DLD1 (cell line): ENCODE data around the gene ZBTB16.

Experiments
- in situ Hi-C: cut with HindIII; loops from 2 replicates; pipeline ENCODE4 v1.10.0; 2017; ENCODE audit warnings: low sequenced_read_pairs

Gene ZBTB16

DNA sequence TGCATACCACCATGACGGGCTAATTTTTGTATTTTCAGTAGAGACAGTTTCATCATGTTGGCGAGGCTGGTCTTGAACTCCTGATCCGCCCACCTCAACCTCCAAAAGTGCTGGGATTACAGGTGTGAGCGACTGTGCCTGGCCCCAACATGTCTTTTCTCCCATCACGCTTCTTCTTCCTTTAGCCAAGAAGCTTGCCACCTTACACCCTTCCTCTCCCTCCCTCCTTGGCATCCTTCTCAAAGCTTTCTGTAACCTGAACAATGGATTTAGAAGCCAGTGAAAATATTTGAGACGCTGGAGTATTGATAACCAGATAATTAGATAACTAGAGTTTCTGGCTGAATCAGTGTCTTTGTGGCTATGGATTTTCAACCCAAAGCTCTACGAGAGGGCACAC is 225.4 kb downstream of the ZBTB16 start:
- in situ Hi-C loops = no loop called here

DNA sequence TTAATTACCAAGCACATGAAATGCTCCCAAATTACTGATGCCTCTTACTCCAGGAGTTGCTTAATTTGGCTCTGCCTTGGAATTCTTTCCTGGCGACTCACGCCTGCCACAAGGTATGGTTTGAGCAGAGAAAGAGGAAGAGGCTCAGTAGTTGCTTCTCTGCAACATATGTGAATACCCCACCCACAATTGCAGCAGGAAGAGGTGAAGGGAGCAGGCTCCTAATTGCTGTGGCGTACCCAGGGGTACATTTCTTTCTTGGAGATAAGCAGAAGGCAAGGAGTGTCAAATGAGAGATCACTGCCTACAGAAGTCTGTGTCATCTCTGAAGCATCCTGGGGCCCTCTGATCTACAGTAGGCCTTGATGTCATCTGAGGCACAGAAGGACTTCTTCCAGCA is 226.1 kb downstream of the ZBTB16 start:
- in situ Hi-C loops = no loop called here

DNA sequence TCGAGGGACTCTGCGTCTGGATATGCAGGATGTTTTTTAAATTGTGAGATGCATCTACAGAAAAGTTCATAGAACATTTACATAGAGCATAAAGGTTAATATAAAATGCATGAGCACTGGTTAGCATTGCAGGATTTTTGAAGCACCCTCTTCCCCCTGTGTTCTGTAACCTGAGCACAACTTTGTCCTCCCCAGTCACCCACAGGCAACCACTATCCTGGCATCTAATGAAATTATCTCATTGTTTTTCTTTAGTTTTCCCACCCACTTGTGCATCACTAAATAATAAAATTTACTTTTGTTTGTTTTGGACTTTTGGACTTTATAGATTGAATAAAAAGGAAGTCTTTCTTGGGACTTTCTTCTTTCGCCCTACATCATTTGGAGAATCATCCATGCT is 226.7 kb downstream of the ZBTB16 start:
- in situ Hi-C loops = no loop called here

DNA sequence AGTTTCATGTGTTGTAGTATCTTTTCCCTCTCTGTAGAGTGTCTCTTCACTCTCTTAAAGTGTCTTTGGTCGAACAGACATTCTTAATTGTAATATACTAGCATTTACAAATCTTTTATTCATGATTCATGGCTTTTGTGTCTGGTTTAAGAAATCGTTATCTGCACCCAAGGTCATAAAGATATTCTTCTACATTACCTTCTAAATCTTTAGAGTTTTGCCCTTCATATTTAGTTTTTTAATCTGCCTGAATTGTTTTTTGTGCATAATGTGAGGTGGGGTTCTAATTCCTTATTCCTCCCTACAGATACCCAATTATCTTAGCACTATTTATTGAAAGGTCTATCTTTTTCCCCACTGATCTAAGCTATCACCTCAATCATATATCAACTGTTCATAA is 227.6 kb downstream of the ZBTB16 start:
- in situ Hi-C loops = no loop called here

DNA sequence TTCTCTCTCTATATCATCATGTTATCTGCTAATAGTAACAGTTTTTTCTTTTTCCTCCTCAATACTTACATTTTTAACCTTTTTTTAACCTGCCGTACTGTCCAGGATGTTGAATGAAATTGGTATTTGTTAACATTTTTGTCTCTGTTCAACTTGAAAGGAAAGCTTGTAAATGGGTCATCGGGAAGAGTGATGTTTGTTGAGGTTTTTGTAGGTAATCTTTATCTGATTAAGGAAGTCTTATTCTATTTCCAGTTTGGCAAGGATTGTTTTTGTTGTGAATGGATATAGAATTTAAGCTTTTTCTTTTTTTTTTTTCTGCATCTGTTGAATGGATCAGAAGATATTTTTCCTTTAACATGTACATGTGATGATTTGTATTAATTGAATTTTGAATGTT is 228.6 kb downstream of the ZBTB16 start:
- in situ Hi-C loops = no loop called here

DNA sequence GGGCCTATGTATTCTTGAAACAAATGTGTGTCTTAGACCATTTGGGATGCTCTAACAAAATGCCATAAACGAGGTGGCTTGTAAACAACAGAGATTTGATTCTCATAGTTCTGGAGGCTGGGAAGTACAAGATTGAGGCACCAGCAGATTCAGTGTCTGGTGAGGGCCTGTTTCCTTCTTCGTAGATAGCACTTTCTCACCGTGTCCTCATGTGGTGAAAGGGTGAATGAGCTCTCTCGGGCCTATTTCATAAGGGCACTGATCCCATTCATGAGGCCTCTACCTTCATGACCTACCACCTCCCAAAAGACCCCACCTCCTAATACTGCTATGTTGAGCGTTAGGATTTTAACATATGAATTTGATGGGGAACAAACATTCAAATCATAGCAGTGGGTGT is 230.3 kb downstream of the ZBTB16 start:
- in situ Hi-C loops = no loop called here

DNA sequence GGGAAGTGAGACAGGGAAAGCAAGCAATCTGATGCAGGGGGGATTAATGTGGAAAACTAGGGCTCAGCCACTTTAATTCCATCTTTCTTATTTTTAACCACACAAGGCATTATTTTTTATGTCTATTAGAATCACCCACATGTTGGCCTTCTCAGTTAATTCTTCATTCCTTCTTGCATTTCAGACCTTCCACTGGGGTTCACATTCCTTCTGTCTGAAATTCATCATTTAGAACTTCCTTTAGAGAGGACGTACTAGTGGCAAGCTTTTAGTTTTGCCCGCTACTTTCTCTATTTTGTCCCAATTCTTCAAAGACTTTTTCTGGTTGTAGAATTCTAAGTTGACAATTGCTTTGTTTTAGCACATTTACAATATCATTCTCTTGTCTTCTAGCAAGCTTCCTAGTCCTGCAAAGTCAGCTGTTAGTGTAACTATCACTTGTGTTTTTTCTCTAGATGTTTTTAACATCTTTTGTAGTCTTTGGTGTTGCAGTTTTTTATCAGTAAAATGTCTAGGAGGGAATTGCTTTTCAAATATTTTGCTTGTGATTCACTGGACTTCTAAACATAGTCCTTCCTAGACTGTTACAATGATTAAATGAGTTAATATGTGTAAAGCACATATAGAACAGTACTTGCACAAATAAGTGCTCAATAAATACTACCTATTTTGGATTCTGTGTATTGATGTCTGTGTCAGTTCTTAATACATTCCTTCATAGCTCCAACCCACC is 231.2 kb downstream of the ZBTB16 start:
- in situ Hi-C loops = no loop called here

DNA sequence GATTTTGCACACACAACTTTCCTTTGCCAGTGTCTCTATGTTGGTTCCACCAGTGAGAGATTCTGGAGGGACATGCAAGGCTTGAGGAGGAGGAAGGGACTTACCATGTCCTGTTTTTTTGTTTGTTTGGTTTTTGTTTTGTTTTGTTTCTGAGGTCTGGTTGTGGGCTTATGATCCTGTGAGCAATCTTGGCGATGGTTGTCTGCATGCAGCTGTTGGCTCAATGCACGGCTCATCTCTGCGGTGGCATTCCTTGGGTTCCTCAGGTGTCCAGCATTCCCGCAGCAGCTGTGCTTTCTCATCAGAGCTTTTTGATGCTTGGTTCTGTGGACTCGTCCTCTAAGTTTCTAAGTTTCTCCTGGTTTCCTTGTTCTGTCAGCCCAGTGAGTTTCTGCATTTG is 231.9 kb downstream of the ZBTB16 start:
- in situ Hi-C loops = no loop called here

DNA sequence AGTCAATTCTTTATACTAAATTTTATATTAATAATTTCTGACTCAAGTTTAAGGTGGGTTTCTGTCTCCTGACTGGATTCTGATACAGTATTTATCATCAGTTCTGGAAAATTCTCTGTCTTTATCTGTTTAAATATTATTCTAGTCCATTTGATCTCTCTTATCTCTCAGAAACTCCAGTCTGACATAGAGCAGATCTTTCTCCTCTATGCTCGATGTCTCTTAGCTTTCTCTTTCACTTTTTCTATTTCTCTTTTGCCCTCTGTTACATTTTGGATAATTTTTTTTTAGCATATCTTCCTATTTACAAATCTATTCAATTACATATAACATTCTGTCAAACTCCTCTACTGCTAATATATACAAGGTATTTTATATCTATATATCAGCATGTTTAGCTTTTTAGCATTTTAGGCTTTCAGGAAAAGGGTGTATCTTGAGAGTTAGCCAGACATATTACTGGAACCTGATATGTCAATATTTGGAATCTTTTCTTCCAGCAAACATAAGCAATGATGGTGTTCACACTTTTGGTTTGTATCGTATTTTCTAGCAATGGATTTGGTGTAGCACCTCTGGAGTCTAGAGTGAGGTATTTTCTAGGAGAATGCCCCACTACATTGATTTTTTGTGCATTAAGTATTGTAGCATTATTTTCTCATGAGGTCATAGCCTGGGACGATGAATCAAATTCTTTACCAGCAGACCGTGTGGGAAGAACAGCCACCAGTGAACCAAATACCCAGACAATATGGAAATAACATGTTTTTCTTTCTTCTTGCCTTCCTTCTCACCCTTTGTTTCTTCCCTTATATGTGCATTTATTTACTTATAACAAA is 232.6 kb downstream of the ZBTB16 start:
- in situ Hi-C loops = no loop called here

DNA sequence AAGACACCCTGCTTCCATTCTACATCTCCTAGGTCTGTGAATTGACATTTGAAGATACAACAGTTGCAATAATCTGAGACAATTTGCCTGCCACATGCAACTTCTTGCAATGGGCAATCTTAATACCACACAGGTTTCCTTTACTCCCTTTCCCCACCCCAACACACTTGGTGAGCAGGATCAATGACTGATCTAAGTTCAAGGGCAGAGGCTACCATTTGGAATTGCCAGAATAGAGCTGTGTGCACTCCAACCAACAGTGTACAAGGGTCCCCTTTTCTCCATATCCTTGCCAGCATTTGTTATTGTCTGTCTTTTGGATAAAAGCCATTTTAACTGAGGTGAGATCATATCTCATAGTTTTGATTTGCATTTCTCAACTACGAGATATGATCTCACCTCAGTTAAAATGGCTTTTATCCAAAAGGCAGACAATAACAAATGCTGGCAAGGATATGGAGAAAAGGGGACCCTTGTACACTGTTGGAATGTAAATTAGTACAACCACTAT is 233.7 kb downstream of the ZBTB16 start:
- in situ Hi-C loops = no loop called here

DNA sequence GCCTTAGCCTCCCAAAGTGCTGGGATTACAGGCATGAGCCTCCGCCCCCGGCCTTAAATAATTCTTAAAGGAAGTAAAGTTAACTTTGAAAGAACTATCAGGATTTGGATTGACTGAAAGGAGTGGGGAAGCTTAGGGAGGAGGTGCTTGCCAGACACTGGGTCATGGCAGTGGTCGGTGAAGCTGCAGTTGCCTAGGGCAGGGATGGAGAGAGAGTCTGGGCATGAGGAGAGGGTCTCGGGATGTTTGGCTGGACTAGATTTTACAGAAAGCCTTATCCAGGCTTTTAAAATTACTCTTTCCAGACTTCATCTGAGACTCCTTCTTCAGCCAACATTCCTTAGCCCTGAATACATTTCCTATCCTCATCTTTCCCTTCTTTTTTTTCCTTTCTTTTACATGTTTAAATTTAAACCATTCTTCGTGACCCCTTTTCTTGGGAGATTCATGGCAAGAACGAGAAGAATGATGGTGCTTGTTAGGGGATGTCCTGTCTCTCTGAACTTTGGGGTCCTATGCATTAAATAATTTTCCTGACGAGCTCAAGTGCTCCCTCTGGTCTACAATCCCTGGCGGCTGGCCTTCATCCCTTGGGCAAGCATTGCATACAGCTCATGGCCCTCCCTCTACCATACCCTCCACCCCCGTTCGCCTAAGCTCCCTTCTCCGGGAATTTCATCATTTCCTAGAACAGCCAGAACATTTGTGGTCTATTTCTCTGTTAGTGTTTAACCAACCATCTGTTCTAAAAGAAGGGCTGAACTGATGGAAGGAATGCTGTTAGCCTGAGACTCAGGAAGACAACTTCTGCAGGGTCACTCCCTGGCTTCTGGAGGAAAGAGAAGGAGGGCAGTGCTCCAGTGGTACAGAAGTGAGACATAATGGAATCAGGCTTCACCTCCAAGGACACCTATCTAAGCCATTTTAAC is 236.4 kb downstream of the ZBTB16 start, which contains the start of gene NNMT:
NNMT (plus strand) TSS at position 724 of the 929 bp plus-strand sequence; CDS start at position 882, 158 bp downstream.
- in situ Hi-C loops = no loop called here

DNA sequence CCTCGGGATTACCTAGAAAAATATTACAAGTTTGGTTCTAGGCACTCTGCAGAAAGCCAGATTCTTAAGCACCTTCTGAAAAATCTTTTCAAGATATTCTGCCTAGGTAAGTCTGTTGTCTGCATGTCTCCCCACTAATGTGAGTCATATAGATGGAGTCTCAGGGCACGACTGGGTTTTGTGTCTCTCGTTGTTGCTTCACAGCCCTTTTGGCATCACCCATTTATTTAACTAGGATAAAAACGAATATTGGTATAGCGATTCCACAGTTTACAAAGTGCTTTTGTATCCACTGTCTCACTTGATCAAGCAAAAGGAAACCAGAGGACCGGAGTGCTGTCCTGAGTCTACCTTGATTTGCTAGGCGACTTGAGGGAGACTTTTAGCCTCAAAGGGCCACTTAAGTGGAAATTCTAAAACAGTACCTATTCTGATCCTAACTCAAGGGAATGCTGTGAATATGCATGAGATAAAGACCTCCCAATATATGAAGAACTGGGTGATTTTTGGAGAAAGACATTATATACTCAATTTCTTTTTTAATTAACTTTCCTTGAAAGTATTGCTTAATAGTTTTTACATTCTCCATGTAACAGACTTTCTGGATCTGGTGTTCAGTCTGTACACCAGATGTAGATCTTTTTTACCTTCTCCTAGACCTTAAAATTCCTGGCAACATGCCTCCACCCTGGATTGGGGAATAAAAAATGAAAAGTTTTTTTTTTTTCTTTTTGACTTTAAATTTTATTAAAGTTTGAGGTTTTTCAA is 237.3 kb downstream of the ZBTB16 start:
- in situ Hi-C loops = no loop called here

DNA sequence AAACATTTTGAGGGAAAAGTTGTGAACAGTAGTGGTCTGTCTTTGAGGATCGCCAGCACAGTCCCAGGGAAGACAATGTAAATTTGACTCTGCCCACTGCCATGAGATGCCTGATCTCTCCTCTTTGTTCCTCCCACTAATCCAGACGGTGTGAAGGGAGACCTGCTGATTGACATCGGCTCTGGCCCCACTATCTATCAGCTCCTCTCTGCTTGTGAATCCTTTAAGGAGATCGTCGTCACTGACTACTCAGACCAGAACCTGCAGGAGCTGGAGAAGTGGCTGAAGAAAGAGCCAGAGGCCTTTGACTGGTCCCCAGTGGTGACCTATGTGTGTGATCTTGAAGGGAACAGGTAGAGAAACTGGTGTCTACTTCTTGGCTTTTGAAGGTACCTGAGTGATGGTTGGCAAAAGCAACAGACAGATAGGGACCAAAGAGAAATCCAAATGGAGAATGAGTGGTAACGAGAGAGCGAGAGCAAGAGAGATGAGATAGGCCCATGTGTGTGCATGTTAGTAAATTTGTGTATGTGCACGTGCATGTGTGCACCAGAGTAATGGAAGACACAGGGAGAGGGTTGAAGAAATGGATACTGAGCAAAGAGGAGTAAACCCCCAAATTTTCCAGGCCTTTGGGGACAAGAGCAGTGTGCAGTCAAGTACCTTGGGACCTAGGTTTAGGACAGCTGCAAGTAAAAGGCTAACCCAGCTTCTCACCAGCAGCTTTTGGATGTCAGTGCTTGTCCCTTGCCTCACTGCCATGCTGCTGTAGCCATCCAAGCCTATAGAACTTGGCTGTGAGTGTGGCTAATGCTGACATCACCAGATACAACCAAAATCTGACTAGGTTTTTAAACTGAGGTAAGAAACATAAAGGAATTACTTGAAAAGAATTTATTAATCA is 238.5 kb downstream of the ZBTB16 start:
- in situ Hi-C loops = no loop called here

DNA sequence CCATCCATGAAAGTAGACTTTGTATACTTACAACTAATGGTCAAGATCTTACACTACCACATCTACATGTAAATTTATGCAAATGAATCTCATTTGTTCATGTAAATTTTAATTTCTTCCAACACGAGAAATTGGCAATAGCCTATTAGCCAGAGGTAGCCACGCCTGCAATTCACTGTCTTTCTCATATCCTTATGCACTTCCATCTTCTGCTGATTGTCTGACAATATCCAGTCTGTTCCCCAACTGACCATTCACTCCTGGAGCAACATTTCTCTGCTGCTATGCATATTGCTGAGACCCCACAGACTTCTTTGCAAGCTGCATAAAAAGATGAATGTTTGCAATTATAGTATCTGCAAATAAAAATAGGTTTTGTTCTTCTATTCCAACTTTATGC is 239.2 kb downstream of the ZBTB16 start:
- in situ Hi-C loops = no loop called here
